Activated CD4-positive, alpha-beta T cell treated with anti-CD3 and anti-CD28 coated beads, Interleukin-2, amount 50 U/mL, for 1 hour (primary cell): ENCODE results near the gene PTGR3.
A peak's percentile ranks its signal among the peaks of the same experiment; 100 is the strongest.

Experiments used
- DNase-seq: peaks from one replicate; pipeline ENCODE4 v3.0.0-alpha.2; 2020

The PTGR3 gene

GRCh38 chr18:75213611-75214331 is 4.8 kb upstream of the PTGR3 start:
- DNase-seq = no peak

- no peak for DNase-seq
Observed at GRCh38 chr18:75212751-75213090, 3.8 kb upstream of the PTGR3 start.

- peak; percentile 17 for DNase-seq
Observed at GRCh38 chr18:75211953-75212750, 3.2 kb upstream of the PTGR3 start.

GRCh38 chr18:75211626-75211952 is 2.6 kb upstream of the PTGR3 start:
- no peak for DNase-seq

GRCh38 chr18:75211002-75211621 is 2.2 kb upstream of the PTGR3 start:
- peak; percentile 22 for DNase-seq

- peak; percentile 47 for DNase-seq
Observed at GRCh38 chr18:75210274-75211001, 1.5 kb upstream of the PTGR3 start, which contains the start of gene TSHZ1. Gene TSHZ1, plus strand, starts transcription at chr18:75210797. Its CDS starts 1,080 bp downstream, at chr18:75211877.

- DNase-seq = no peak
Observed at GRCh38 chr18:75209951-75210258, 966 bp upstream of the PTGR3 start.

GRCh38 chr18:75208836-75209128 is 157 bp downstream of the PTGR3 start:
- DNase-seq = peak; percentile 16

GRCh38 chr18:75208155-75208835 is 644 bp downstream of the PTGR3 start:
- peak; percentile 39 for DNase-seq

- no peak for DNase-seq
Observed at GRCh38 chr18:75207310-75208154, 1.4 kb downstream of the PTGR3 start.

- DNase-seq = no peak
Observed at GRCh38 chr18:75206452-75207309, 2.3 kb downstream of the PTGR3 start.

GRCh38 chr18:75205514-75206132 is 3.3 kb downstream of the PTGR3 start:
- no peak for DNase-seq

- DNase-seq = no peak
Observed at GRCh38 chr18:75204732-75205513, 4.0 kb downstream of the PTGR3 start.

GRCh38 chr18:75204269-75204731 is 4.6 kb downstream of the PTGR3 start:
- DNase-seq = no peak

- no peak for DNase-seq
Observed at GRCh38 chr18:75203416-75204268, 5.3 kb downstream of the PTGR3 start.

- no peak for DNase-seq
Observed at GRCh38 chr18:75202696-75203365, 6.1 kb downstream of the PTGR3 start.

GRCh38 chr18:75201282-75202270 is 7.4 kb downstream of the PTGR3 start:
- no peak for DNase-seq
